H54 (cell line): Measurements from ENCODE around the gene SGMS1.
A peak's percentile ranks its signal among the peaks of the same experiment; 100 is the strongest.

Source experiments
- DNase-seq: peaks from one replicate; pipeline ENCODE4 v3.0.0; 2011; ENCODE audit warnings: low spot score, mixed read lengths; ENCODE audit not compliant: insufficient read length
- FAIRE-seq: peaks from 3 replicates; lab custom pipeline; 2011; peaks lifted over from hg19 to GRCh38; lab: Jason Lieb, UNC
- POLR2A ChIP-seq: IDR thresholded peaks from 2 replicates; pipeline ENCODE4 v1.6.1; 2011; ENCODE audit warnings: low read depth, mild to moderate bottlenecking, low read length

Gene SGMS1

GRCh38 chr10:50410066-50410811 lies 213.5 kb downstream of the SGMS1 start:
- FAIRE-seq, result peak; percentile 86
- TF ChIP-seq POLR2A, result no peak
- DNase-seq, result no peak

GRCh38 chr10:50407076-50407801 lies 216.5 kb downstream of the SGMS1 start:
- no peak for TF ChIP-seq POLR2A
- no peak for FAIRE-seq

GRCh38 chr10:50406457-50407070 lies 217.2 kb downstream of the SGMS1 start:
- DNase-seq (no peak), FAIRE-seq (no peak)
- no peak for TF ChIP-seq POLR2A

More at GRCh38 chr10:50407076-50407801, 216.5 kb downstream of the SGMS1 start:
- DNase-seq, result no peak

GRCh38 chr10:50405723-50406122 lies 218.0 kb downstream of the SGMS1 start:
- FAIRE-seq (peak; percentile 15), DNase-seq (no peak)
- no peak for TF ChIP-seq POLR2A

- TF ChIP-seq POLR2A, result no peak
- DNase-seq (no peak), FAIRE-seq (no peak)
Measured at GRCh38 chr10:50404021-50404773, 219.6 kb downstream of the SGMS1 start.

GRCh38 chr10:50403074-50403473 lies 220.7 kb downstream of the SGMS1 start:
- FAIRE-seq (no peak), DNase-seq (no peak)
- no peak for TF ChIP-seq POLR2A

GRCh38 chr10:50402466-50402865 lies 221.3 kb downstream of the SGMS1 start:
- FAIRE-seq, result no peak
- DNase-seq, result no peak
- no peak for TF ChIP-seq POLR2A

GRCh38 chr10:50400694-50401093 lies 223.1 kb downstream of the SGMS1 start:
- no peak for FAIRE-seq
- no peak for DNase-seq
- no peak for TF ChIP-seq POLR2A

- no peak for DNase-seq
- TF ChIP-seq POLR2A, result no peak
- no peak for FAIRE-seq
Measured at GRCh38 chr10:50398823-50399222, 224.9 kb downstream of the SGMS1 start.

- DNase-seq (no peak), FAIRE-seq (no peak)
Measured at GRCh38 chr10:50398381-50398780, 225.4 kb downstream of the SGMS1 start.

GRCh38 chr10:50397312-50398140 lies 226.2 kb downstream of the SGMS1 start:
- FAIRE-seq (no peak), DNase-seq (no peak)
- no peak for TF ChIP-seq POLR2A

More at GRCh38 chr10:50398381-50398780, 225.4 kb downstream of the SGMS1 start:
- TF ChIP-seq POLR2A, result no peak

- peak; percentile 65 for FAIRE-seq
- no peak for TF ChIP-seq POLR2A
Measured at GRCh38 chr10:50396491-50397311, 227.1 kb downstream of the SGMS1 start.

More at GRCh38 chr10:50396491-50397311, 227.1 kb downstream of the SGMS1 start:
- no peak for DNase-seq
